Gastrocnemius medialis (tissue), 4 donors: ENCODE data around the gene LYST. TPM values are rescaled to one million over a fixed set of nuclear protein-coding genes. Genes with fewer than 3 reads are reported as not detected.
A peak's percentile ranks its signal among the peaks of the same experiment; 100 is the strongest.

Experiments used
- ATAC-seq, 2 donors: fragments of 150-250 bp; one replicate each; pipeline ENCODE4 v1.9.1; 2016
- DNase-seq, 2 donors: peaks; one replicate each; pipeline ENCODE4 v3.0.0-alpha.2; 2019
- H3K27ac ChIP-seq, 4 donors: fragments of 200-600 bp; sonication (generic); 1 replicate in 1 of 4; 2 replicates in 3 of 4; pipeline ENCODE4 v1.5.1; 2016 to 2018; ENCODE audit warnings: mild to moderate bottlenecking in 2 of 4, moderate library complexity in 1 of 4
- H3K27me3 ChIP-seq, 3 donors: fragments of 200-600 bp; sonication (generic) in 2 of 3; 1 replicate in 1 of 3; 2 replicates in 2 of 3; pipeline versions ENCODE4 v1.5.1 to v1.6.0; 2016 to 2019; ENCODE audit warnings: mild to moderate bottlenecking in 1 of 3, moderate library complexity in 1 of 3
- H3K36me3 ChIP-seq, 2 donors: fragments of 200-600 bp; sonication (generic) in 1 of 2; one replicate each; pipeline ENCODE4 v1.5.1; 2017 to 2018
- H3K4me1 ChIP-seq, 2 donors: fragments of 200-600 bp; sonication (generic) in 1 of 2; one replicate each; pipeline ENCODE4 v1.5.1; 2016 to 2017; ENCODE audit warnings: mild to moderate bottlenecking in 2 of 2
- H3K4me3 ChIP-seq, 4 donors: fragments of 200-600 bp; sonication (generic) in 3 of 4; 1 replicate in 1 of 4; 2 replicates in 3 of 4; pipeline ENCODE4 v1.5.1; 2016 to 2019; ENCODE audit warnings: mild to moderate bottlenecking in 2 of 4
- H3K9me3 ChIP-seq, 3 donors: fragments of 200-600 bp; sonication (generic) in 2 of 3; 1 replicate in 1 of 3; 2 replicates in 2 of 3; pipeline ENCODE4 v1.5.1; 2016 to 2019
- POLR2A ChIP-seq, 2 donors: fragments of 450-650 bp; IDR thresholded peaks; one replicate each; pipeline ENCODE4 v1.6.1; 2017; ENCODE audit warnings: antibody characterized with exemption in 2 of 2, mild to moderate bottlenecking in 2 of 2, moderate library complexity in 2 of 2
- in situ Hi-C, 4 donors: fragments of 200-750 bp; cut with MboI; loops; one replicate each; pipeline versions ENCODE4 v1.15.0 to v1.8.0; 2017; ENCODE audit warnings: low sequenced_read_pairs in 4 of 4
- intact Hi-C: fragments of 100-400 bp; cut with DNase I; formaldehyde crosslinking; loops from one replicate; pipeline ENCODE4 v1.15.1; 2023; ENCODE audit warnings: low total_unique reads
- total RNA-seq, 4 donors: library from RNA; depleted of rRNA; stranded (reverse); fragments of >200 nt; gene quantifications; one replicate each; pipeline versions ENCODE4 v1.1.0 to v1.2.3, GENCODE V29; 2016
- TF ChIP-seq, protein P1 (sequence below), 5 experiments: fragments of 450-650 bp in 3 of 5; fragments of 200-600 bp in 2 of 5; sonication (generic) in 2 of 5; IDR thresholded peaks in 4 of 5; conservative IDR thresholded peaks in 1 of 5; 1 replicate in 4 of 5; 2 replicates in 1 of 5; pipeline ENCODE4 v1.5.1; 2016 to 2019; ENCODE audit warnings: antibody characterized with exemption in 5 of 5, mild to moderate bottlenecking in 3 of 5, moderate library complexity in 3 of 5

The LYST gene
- total RNA-seq, 4 donors from 2014 or later: 6.6 to 21.9 (median 10.7) TPM

- Histone ChIP-seq H3K36me3 (no peaks in the 10 kb centered on the region), H3K9me3 (no peaks in the 10 kb centered on the region), H3K4me3 (no peak overlapping the region), H3K27me3 (no peaks in the 10 kb centered on the region), H3K27ac (no peak overlapping the region), H3K4me1 (peaks cover 17 to 22% of the 10 kb centered on the region in 2 donors)
- no peak for ATAC-seq
- intact Hi-C loops (no loop called here), in situ Hi-C loops (no loop called here)
- no peak for TF ChIP-seq POLR2A (IDR thresholded peaks at IDR 0.05)
- TF ChIP-seq, protein P1, sequence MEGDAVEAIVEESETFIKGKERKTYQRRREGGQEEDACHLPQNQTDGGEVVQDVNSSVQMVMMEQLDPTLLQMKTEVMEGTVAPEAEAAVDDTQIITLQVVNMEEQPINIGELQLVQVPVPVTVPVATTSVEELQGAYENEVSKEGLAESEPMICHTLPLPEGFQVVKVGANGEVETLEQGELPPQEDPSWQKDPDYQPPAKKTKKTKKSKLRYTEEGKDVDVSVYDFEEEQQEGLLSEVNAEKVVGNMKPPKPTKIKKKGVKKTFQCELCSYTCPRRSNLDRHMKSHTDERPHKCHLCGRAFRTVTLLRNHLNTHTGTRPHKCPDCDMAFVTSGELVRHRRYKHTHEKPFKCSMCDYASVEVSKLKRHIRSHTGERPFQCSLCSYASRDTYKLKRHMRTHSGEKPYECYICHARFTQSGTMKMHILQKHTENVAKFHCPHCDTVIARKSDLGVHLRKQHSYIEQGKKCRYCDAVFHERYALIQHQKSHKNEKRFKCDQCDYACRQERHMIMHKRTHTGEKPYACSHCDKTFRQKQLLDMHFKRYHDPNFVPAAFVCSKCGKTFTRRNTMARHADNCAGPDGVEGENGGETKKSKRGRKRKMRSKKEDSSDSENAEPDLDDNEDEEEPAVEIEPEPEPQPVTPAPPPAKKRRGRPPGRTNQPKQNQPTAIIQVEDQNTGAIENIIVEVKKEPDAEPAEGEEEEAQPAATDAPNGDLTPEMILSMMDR (IDR thresholded peaks at IDR 0.05 in 4 of 5, conservative IDR thresholded peaks at IDR 0.05 in 1 of 5): no peak
- DNase-seq: no peak
Measured at GRCh38 chr1:235841938-235842545, 24.7 kb downstream of the LYST start.

DNA sequence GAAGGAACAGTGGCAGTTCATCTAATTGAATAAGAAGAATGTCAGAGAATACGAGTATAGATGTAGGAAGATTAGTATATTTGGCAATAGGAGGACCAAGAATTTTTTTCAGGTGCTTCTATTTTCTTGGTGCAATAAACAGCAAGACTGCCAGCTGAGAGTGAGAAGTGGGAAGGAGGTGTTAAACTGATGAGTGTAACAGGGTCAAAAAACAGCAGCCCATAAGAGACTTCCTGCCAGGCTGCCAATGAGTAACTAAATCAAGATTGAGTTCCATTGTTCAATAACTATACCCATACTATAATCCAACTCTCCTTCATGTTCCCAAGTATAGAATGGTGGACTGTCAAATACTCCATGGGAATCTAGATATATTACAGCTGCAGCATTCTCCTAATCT, 28.7 kb downstream of the LYST start:
- Histone ChIP-seq H3K36me3 (no peaks in the 10 kb centered on the region), H3K4me3 (no peak overlapping the region), H3K27ac (no peak overlapping the region), H3K9me3 (no peaks in the 10 kb centered on the region), H3K27me3 (no peaks in the 10 kb centered on the region), H3K4me1 (peaks cover 3 to 5% of the 10 kb centered on the region in 2 donors)
- intact Hi-C loops (no loop called here), in situ Hi-C loops (no loop called here)
- DNase-seq (no peak), ATAC-seq (no peak)
- TF ChIP-seq, protein P1 (IDR thresholded peaks at IDR 0.05 in 4 of 5, conservative IDR thresholded peaks at IDR 0.05 in 1 of 5): no peak

DNA sequence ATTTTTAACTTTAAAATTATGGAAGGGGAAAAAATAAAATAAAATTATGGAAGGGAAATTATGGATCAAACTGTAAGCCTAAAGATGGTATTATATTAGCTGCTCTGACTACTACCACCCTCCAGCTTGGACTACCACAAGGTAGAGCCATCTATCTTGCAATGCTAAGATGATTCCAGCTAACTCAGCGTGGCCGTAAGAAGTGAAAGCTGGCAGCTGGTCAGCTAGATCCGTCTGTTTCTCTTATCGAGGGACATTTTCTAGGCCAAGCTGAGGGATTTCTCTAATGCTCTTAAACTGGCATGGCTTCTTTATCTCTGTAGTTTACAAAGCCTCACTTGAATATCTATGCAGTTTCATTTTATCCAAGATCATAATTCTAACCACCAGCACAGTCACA, 31.5 kb downstream of the LYST start:
- H3K4me3 ChIP-seq: peak overlapping the region; percentile 6 to 35 (median 28)
- in situ Hi-C loops: no loop called here

GRCh38 chr1:235834620-235835019, 32.1 kb downstream of the LYST start:
- no peak overlapping the region for H3K27ac ChIP-seq

More for the DNA sequence above, 31.5 kb downstream of the LYST start:
- Histone ChIP-seq H3K36me3 (peaks cover 0 to 2% of the 10 kb centered on the region in 2 donors), H3K27me3 (no peaks in the 10 kb centered on the region), H3K9me3 (no peaks in the 10 kb centered on the region), H3K4me1 (no peaks in the 10 kb centered on the region), H3K27ac (peak overlapping the region in 2 of 4 donors; percentile 3 to 21)
- TF ChIP-seq, protein P1 (IDR thresholded peaks at IDR 0.05 in 4 of 5, conservative IDR thresholded peaks at IDR 0.05 in 1 of 5): no peak
- TF ChIP-seq POLR2A (IDR thresholded peaks at IDR 0.05): no peak
- intact Hi-C loops: no loop called here
- peak; percentile 22 to 28 for DNase-seq
- peak in 1 of 2 donors; percentile 79 for ATAC-seq

More at GRCh38 chr1:235834620-235835019, 32.1 kb downstream of the LYST start:
- in situ Hi-C loops (no loop called here), intact Hi-C loops (no loop called here)
- no peaks in the 10 kb centered on the region for H3K4me1 ChIP-seq
- H3K27me3 ChIP-seq: no peaks in the 10 kb centered on the region
- H3K9me3 ChIP-seq: no peaks in the 10 kb centered on the region
- ATAC-seq (no peak), DNase-seq (no peak)
- no peak overlapping the region for H3K4me3 ChIP-seq
- TF ChIP-seq POLR2A (IDR thresholded peaks at IDR 0.05): no peak
- TF ChIP-seq, protein P1 (IDR thresholded peaks at IDR 0.05 in 4 of 5, conservative IDR thresholded peaks at IDR 0.05 in 1 of 5): no peak
- peaks cover 0 to 8% of the 10 kb centered on the region in 2 donors for H3K36me3 ChIP-seq
